UCSD-AML1 (cell line): ENCODE results near the gene PATE2.

ENCODE experiments used
- DNase-seq: peaks from one replicate; lab custom pipeline; 2025; ENCODE audit not compliant: unreplicated experiment; lab: John Stamatoyannopoulos, UW

PATE2 gene

DNA sequence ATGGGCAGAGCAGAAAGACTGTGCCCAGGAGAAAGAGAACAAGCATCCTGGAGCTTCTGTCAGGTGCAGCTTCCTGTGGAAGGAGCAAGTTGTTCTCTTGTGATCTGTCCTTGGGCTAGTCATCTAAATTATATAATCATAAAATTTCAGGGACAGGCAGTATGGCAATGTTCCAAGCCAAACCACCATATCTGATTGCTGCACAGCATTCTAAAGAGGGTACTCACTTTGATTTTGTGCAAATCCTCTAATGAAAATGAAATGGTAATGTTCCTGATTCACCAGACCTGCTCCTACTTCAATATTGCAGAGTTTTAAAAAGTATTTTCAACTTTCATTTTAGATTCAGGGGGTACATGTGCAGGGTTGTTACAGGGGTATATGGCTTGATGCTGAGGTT, at the start of gene PATE2:
Gene PATE2 (minus strand): TSS at position 101 of the 400 bp plus-strand sequence. CDS start 55 bp downstream, at position 46.
- DNase-seq = no peak

DNA sequence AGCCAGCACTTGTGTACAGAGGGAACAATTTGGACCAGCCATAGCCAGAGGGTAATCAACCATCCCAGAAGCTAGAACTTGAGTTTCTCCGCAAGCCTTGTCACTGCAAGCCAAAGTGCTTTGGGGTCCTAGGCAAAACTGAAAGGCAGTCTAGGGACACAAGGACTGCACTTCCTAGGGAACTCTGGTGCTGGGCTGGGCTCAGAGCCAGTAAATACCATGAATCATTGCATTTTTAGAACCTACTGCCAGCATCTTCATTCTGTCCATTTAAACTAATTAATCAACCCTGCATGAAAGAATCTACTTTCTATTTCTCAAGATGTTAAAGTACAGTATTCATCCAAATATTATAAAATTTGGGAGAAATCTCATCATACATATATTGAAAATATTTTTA, 29.3 kb upstream of the PATE2 start:
- no peak for DNase-seq

DNA sequence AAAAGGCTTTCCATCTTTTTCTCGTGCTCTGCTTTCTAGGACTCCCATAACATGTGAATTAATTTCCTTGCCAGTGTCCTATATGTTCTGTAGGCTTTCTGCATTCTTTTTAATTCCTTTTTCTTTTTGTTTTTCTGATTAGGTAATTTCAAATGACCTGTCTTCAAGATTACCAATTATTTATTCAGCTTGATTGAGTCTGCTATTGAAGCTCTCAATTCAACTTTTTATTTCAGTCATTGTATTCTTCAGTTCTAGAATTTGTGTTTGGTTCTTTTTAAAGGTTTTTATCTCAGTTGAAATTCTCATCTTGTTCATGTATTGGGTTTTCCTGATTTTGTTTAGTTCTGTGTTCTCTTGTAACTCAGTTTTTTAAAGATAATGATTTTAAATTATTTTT, 23.8 kb upstream of the PATE2 start:
- no peak for DNase-seq

DNA sequence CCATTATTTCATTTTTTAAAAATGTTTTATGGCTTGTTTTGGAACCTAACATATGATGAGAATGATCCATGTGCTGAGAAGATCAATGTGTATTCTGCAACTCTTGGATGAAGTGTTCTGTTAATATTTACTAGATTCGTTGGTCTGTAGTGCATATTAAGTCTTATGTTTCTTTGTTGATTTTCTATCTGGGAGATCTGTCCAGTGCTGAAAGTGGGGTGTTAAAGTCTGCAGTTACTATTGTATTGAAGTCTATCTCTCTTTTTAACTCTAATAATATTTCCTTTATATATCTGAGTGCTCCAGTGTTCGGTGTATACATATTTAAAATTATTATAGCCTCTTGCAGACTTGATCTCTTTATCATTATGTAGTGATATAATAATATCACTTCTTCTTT, 21.2 kb upstream of the PATE2 start:
- DNase-seq = no peak

DNA sequence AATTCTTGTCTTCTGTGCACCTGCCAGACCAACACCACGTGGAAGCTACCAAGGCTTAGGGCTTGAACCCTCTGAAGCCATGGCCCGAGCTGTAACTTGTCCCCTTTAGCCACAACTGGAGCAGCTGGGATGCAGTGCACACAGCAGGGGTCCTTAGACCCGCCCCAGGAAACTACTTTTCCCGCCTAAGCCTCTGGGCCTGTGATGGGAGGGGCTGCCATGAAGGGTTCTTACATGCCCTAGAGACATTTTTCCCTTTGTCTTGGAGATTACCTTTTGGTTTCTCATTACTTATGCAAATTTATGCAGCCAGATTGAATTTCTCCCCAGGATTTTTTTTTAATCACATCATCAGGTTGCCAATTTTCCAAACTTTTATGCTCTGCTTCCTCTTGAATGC, 19.0 kb upstream of the PATE2 start:
- no peak for DNase-seq

DNA sequence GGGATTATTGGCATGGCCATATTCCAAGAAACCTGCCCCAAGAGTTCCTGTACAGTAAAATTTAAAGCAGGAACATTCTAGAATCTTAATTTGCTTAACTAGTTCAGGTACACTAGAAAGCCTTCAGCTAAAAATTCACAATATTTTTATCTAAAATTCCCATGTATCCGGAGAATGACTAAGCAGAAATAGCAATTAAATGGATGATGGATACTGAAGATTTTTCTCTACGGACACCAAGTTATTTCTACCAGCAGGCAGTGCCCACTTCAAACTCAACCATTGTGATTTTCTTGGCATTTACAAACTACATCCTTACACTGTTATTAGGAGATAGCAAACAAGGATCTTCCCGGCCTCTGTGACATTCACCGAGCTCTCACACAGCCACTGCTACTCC, 12.2 kb upstream of the PATE2 start:
- no peak for DNase-seq

DNA sequence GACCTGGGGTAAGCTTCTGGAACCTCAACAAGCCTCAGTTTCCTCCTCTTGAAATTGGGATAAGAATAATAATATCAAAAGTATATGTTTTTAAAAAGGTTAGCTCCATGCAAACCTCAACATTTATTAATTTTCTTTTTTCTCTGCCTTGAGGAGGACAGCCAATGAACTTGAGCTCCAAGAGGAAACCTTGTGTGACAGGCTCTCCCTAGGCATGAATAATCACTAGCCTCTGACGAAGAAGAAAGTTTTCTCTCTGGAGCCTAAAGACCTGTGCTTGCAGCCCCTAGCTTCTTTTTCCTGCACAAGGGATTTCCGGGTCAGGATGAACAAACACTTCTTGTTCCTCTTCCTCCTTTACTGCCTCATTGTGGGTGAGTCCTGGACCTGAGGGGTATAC, 9.2 kb upstream of the PATE2 start, which contains the start of gene PATE3:
Gene PATE3 (plus strand): TSS at position 301 of the 400 bp plus-strand sequence. CDS start 25 bp downstream, at position 326.
- no peak for DNase-seq

DNA sequence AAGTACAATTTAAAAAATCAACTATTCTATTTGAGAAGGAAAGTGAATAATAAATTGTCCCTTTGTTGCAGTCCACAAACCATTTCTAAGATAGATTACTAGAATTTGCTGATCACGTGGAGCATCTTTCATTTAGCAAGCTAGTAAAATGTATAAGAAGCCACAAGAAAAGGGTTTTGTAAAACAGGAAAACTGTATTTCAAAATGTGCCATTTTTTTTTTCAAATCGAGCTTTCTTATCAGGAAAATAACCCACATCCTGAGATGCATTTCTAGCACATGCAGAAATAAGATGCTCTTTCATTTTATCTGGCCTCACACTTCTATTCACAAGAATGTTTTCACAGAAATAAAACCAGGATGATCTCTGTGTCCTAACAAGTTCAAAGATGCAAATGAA, 6.0 kb upstream of the PATE2 start:
- DNase-seq = no peak

DNA sequence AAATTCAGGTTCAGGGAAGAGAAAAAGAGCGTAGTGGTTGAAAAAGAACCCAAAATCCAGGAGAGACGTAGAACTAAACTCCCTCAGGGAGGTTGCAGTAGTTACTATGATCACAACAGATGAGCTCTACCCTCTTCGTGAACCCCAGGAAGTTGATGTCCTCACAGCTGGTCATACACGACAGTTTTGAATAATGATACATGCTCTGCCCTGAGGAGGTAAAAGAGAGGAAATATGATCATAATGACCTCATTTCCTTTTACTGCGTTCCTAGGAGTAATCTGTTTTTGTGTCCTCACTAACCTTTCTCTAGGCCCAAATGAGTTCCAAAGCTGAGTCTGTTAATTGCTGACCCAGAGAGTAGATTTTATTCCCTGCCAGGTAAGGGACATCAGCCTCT, 1.3 kb downstream of the PATE2 start:
- DNase-seq = no peak

DNA sequence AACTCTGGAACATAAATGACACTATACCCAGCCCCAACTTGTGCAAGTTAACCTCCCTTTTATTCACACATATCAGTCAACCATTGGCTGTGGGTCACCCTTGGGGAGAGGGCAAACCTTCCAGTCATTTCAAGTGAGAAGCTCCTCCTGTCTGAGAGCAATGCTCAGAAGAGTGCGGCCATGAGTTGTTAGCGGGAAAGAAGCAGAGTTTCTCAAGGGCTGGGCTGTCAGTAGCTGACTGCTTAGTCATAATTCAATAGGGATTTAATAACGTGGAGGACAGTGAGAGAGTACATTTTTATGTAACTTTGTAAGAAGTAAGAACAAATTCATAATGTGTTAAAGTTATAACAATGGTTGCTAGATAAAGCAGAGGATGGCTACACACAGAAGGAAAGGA, 5.1 kb downstream of the PATE2 start:
- no peak for DNase-seq

DNA sequence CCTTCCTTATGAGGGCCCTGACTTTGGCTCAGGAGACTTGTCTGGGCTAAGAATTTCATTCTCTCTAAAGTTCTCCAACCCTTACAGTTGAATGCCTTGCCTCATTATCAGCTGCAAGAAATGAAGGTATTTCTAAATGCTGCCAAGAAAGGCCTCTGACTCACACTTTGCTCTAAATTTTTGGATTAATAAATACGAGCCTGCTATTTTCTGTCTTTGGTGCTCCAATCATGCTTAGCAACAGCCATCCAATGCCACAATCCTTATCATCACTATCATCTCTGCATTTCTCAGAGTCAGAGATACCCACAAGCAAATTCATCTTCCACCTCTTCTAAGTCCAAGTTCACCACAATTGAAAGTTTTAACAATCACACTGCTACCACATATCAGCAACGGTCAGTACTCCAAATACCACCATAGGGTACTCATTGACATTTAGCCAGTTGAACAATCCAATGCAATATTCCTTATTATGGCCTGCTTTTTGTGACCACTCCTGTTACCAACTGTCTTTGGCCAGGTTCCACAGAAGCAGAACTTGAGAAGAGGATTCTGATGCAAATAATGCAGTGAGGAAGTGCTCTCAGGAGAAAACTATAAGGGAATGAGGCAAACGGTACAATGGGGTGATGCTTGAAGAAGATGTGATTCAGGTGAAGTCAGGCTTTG, 5.7 kb downstream of the PATE2 start:
- no peak for DNase-seq

DNA sequence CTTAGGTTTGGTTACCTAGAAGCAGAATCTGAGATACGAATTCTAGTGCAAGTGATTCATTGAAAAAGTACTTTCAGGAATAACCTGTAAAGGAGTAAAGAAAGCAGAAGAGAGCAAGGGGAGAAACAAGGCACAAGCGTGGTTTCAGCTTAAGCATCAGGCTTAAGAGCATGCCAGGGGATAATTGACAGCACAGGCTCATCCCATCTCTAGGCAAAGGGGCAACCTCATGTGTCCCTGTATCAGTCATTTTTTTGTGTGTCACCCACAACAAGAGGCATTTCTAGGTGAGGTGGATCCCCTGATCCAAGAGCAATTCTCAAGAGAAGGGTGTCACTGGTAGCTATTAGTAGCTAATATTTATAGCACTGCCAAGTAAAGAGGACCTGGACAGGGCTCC, 8.0 kb downstream of the PATE2 start:
- DNase-seq = no peak

DNA sequence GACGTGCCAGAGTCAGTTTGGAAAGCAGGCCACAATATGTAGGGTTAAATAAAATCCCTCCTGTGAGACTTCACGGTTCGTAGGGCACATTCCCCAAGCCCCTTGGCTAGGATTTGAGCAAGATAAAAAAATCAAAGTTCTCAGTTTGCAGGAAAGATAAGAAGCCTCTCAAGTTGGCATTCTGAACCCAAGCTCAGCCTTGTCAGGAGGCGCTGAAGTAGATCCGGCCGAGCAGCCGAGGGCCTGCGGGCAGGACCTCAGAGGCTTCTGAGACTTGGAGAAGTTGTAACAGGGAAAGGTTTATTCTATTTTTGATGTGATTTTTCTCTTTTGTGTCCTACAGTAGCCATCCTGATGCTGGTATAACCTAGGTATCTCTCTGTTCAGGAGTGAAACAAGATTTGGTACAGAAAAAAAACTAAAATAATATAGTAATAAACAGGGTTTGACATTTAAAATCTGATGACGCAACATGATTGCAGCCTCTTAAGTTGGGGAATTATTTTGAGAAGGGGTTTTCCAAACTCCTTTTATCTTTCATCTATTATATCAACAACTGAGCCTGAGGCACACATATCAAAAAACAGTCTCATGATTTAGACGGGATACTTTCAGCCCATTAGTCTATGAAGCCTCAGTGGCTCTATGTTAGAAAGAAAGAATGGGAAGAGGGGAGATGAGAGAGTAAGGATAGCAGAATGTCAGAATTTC, 10.1 kb downstream of the PATE2 start:
- no peak for DNase-seq

DNA sequence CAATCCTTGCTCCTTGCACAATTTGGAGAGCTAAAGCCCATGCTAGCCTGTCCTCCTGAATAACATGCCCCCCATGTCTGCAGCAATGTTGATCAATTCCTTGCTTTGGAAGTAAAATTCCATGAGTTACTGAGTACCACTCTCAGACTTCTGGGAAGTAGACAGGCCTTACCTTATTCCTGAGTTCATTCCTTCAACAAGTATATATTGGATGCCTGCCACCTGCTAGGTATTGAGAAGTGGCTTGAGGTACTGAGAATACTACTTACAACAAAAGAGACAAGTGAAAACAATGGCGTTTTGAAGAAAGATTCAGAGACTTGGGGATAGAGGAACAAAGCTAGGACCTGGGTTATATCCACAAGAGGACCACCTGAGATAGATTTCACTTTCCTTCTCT, 12.4 kb downstream of the PATE2 start:
- no peak for DNase-seq

DNA sequence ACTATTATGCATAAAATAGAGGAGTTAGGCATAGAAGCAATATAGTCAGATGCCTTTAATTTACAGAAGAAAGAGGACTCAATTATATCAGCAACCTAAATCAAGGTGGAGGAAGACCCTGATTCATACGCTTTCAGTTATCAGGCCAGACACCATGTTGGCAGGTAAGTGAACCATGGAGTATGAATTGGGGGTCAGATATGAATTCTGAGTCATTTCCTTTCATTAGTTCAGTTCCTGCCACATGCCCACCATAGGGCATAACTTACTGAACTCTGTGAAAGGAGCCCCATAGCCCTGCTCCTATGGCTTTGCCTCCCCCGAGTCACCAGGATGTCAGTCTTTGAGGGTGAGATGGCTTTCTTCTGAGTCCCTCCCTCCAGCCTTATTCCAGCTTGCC, 15.1 kb downstream of the PATE2 start:
- DNase-seq = no peak

DNA sequence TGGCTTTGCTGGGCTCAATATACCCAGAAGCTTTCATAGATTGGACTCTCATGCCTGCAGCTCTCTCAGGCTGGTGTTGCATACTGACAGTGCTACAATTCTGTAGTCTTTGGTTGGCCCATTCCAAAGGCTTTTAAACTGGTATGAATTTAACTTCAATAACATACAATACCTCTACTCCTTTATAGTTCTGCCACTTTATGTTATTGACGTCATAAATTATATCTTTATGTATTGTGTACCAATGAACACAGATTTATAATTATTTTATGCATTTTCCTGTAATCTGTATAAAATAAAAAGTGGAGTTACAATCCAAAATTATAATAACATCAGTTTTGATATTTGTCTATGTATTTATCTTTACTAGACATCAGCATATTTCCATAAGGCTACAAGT, 16.2 kb downstream of the PATE2 start:
- no peak for DNase-seq

DNA sequence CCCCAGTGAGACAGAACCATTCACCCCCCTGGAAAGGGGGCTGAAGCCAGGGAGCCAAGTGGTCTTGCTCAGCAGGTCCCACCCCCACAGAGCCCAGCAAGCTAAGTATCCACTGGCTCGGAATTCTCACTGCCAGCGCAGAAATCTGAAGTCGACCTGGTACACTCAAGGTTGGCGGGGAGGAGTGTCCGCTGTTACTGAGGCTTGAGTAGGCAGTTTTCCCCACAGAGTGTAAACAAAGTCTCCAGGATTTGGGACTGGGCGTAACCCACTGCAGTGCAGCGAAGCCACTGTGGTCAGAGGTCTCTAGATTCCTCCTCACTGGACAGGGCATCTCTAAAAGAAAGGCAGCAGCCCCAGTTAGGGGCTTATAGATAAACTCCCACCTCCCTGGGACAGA, 22.6 kb downstream of the PATE2 start:
- no peak for DNase-seq

DNA sequence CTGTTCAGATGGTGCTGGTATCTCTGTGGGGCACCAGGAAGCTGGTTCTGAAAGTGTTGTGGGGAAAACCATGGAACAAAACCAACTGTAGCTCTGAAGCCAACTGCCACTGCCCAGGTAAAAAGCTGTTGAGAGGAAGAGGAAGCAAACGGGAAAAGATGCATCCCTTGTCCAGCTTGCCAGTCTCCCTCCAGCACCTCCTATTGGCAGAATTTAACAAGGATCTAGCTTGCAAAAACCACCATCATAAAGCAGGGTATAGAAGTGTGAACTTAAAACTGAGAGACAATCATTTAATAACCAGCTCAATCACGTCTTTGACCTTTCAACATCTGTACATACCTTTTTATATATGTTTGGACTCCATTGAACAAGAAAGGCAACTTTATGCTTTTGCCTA, 28.0 kb downstream of the PATE2 start:
- DNase-seq = no peak

DNA sequence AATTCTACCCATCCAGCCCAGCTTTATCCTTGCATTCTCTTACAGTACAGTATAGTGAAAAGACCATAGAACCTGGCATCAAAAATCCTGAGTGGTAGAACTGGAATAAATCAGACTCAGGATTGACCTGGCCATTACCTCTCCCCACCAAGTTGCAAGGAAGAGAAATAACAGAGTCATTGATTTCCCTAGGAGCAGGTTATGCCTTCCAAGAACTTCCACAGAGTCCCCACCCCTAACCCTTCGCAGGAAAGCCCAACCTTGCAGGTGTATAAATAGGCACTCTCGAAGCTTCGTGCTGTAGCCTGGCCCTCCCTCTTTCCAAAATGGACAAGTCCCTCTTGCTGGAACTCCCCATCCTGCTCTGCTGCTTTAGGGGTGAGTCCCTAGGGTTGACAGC, 32.6 kb downstream of the PATE2 start, which contains the start of gene PATE1:
Gene PATE1 (plus strand): TSS at position 301 of the 400 bp plus-strand sequence. CDS start 26 bp downstream, at position 327.
- no peak for DNase-seq

DNA sequence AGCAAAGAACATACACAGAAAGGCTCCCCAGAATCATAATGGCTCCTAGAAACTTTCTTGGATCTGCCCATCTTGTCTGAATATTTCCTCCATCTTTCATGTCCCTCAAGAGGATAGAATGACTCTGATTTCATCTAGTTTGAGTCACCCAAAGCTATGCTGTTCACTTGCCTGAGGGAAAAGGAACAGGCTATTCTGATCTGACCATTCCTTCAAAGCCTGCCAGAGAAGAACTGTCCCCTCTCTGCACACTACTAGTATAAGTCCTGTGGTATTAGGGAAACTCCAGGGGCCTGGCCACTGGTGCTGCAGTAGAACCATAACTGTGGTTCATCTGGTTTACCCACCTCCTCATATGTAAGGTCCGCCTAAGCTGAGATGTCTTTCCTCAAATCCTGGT, 34.9 kb downstream of the PATE2 start:
- no peak for DNase-seq

DNA sequence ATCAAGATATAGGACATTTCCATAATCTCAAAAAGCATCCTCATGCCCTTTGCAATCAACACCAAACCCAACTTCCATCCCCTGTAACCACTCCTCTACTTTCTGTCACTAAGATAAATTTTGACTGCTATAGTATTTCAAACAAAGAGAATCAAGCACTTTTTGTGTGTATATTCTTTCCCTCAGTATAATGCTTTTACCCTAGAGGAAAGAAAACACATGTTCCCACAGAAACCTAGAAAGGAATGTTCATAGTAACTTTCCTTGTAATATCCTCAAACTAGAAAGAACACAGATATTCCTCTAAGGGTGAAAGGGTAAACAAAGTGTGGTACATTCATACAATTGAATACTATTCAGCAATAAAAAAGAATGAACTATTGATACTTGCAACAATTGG, 38.0 kb downstream of the PATE2 start:
- no peak for DNase-seq

DNA sequence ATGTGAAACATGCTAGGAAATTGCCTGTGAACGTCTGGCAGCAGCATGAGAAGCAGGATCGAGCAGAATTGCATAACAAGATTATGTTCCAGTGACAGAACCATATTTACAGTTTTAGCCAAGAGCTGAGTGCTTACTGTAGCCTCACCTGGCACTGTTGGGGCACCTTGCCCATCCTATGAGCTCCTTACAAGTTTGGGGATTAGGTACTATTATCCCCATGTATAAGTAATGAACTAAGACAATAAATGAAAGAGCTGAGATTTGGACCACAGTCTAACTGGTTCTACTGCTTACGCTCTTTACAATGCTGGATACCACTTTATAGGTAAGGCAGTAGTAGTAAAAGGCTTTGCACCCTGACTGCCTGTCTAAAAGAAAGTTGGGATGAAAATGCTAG, 49.7 kb downstream of the PATE2 start:
- no peak for DNase-seq
